ENCODE results near the gene MINK1.

The MINK1 gene

GRCh38 chr17:4837471-4838308 is 4.5 kb downstream of the MINK1 start:
- no peak for DNase-seq (ENCODE audit: low read depth)
- no peak for TF ChIP-seq CTCF (IDR thresholded peaks at IDR 0.05; ENCODE audit: control insufficient read depth, insufficient read depth, low read depth, low read length, missing control alignments)
- no peak overlapping the region for H3K4me3 ChIP-seq (ENCODE audit: control insufficient read depth, low read depth, low read length)

GRCh38 chr17:4838309-4838785 is 5.2 kb downstream of the MINK1 start:
- H3K4me3 ChIP-seq (ENCODE audit: control insufficient read depth, low read depth, low read length), result no peak overlapping the region
- TF ChIP-seq CTCF (IDR thresholded peaks at IDR 0.05; ENCODE audit: control insufficient read depth, insufficient read depth, low read depth, low read length, missing control alignments), result no peak
- no peak for DNase-seq (ENCODE audit: low read depth)

- no peak for DNase-seq (ENCODE audit: low read depth)
- no peak for TF ChIP-seq CTCF (IDR thresholded peaks at IDR 0.05; ENCODE audit: control insufficient read depth, insufficient read depth, low read depth, low read length, missing control alignments)
- H3K4me3 ChIP-seq (ENCODE audit: control insufficient read depth, low read depth, low read length), result no peak overlapping the region
Observed at GRCh38 chr17:4839221-4839620, 6.1 kb downstream of the MINK1 start.

- DNase-seq (ENCODE audit: low read depth), result no peak
Observed at GRCh38 chr17:4839965-4840892, 7.1 kb downstream of the MINK1 start.

GRCh38 chr17:4840893-4841242 is 7.7 kb downstream of the MINK1 start:
- DNase-seq (ENCODE audit: low read depth), result no peak
- H3K4me3 ChIP-seq (ENCODE audit: control insufficient read depth, low read depth, low read length), result no peak overlapping the region
- no peak for TF ChIP-seq CTCF (IDR thresholded peaks at IDR 0.05; ENCODE audit: control insufficient read depth, insufficient read depth, low read depth, low read length, missing control alignments)

More at GRCh38 chr17:4839965-4840892, 7.1 kb downstream of the MINK1 start:
- H3K4me3 ChIP-seq (ENCODE audit: control insufficient read depth, low read depth, low read length), result no peak overlapping the region
- no peak for TF ChIP-seq CTCF (IDR thresholded peaks at IDR 0.05; ENCODE audit: control insufficient read depth, insufficient read depth, low read depth, low read length, missing control alignments)

- no peak for DNase-seq (ENCODE audit: low read depth)
Observed at GRCh38 chr17:4842376-4842775, 9.2 kb downstream of the MINK1 start.

More at GRCh38 chr17:4842376-4842775, 9.2 kb downstream of the MINK1 start:
- no peak overlapping the region for H3K4me3 ChIP-seq (ENCODE audit: control insufficient read depth, low read depth, low read length)
- no peak for TF ChIP-seq CTCF (IDR thresholded peaks at IDR 0.05; ENCODE audit: control insufficient read depth, insufficient read depth, low read depth, low read length, missing control alignments)
